Neural cell (in vitro differentiated cells): ENCODE results near the gene VEZF1. TPM values are rescaled to one million over a fixed set of nuclear protein-coding genes. Genes with fewer than 3 reads are reported as not detected.

Experiments
- H2AFZ ChIP-seq: fragments of 200-600, 300-800 bp; sonication (generic), shearing (Covaris generic); 2 replicates; pipeline ENCODE4 v1.6.0; 2014; ENCODE audit warnings: low read depth, mild to moderate bottlenecking, antibody characterized with exemption, low read length, moderate library complexity
- H3F3A ChIP-seq: fragments of 200-600 bp; shearing (Covaris generic); 2 replicates; pipeline ENCODE4 v1.6.1; 2016; ENCODE audit warnings: mild to moderate bottlenecking, moderate library complexity, mixed read lengths, antibody characterized with exemption, low read length; ENCODE audit not compliant: insufficient read depth, poor library complexity, severe bottlenecking
- H3K27ac ChIP-seq: fragments of 200-600, 300-800 bp; sonication (generic), shearing (Covaris generic); 2 replicates; pipeline ENCODE4 v1.5.1; 2014; ENCODE audit warnings: mild to moderate bottlenecking, low read length, moderate library complexity
- H3K27me3 ChIP-seq: fragments of 300-800, 200-600 bp; sonication (generic), shearing (Covaris generic); 2 replicates; pipeline ENCODE4 v1.6.0; 2014; ENCODE audit warnings: mild to moderate bottlenecking, low read depth, low read length, moderate library complexity; ENCODE audit not compliant: insufficient read depth
- H3K36me3 ChIP-seq: fragments of 300-800, 200-600 bp; sonication (generic), shearing (Covaris generic); 2 replicates; pipeline ENCODE4 v1.5.1; 2014; ENCODE audit warnings: mild to moderate bottlenecking, antibody characterized with exemption, low read length, moderate library complexity; ENCODE audit not compliant: insufficient read depth
- H3K4me2 ChIP-seq: fragments of 300-800, 200-600 bp; sonication (generic), shearing (Covaris generic); 2 replicates; pipeline ENCODE4 v1.6.0; 2014; ENCODE audit warnings: mild to moderate bottlenecking, low read length
- H3K4me3 ChIP-seq: fragments of 300-800, 200-600 bp; sonication (generic), shearing (Covaris generic); 2 replicates; pipeline ENCODE4 v1.5.1; 2014; ENCODE audit warnings: mild to moderate bottlenecking, low read length, moderate library complexity
- H3K79me2 ChIP-seq: fragments of 200-600 bp; shearing (Covaris generic); replicated peaks from 2 replicates; pipeline ENCODE4 v1.6.0; 2014; ENCODE audit warnings: mild to moderate bottlenecking, low read length, moderate library complexity; ENCODE audit not compliant: insufficient read depth
- H3K9ac ChIP-seq: fragments of 300-800, 200-600 bp; sonication (generic), shearing (Covaris generic); 2 replicates; pipeline ENCODE4 v1.6.1; 2016; ENCODE audit warnings: mild to moderate bottlenecking, low read length, mixed read lengths
- H3K9me2 ChIP-seq: fragments of 200-600 bp; shearing (Covaris generic); 2 replicates; pipeline ENCODE4 v1.6.1; 2016; ENCODE audit warnings: mild to moderate bottlenecking, low read length, mixed read lengths; ENCODE audit not compliant: insufficient read depth
- H3K9me3 ChIP-seq: fragments of 200-600, 300-800 bp; sonication (generic), shearing (Covaris generic); 2 replicates; pipeline ENCODE4 v1.6.1; 2016; ENCODE audit warnings: mild to moderate bottlenecking, mixed run types, low read length, moderate library complexity, mixed read lengths
- H4K20me1 ChIP-seq: fragments of 200-600 bp; shearing (Covaris generic); 2 replicates; pipeline ENCODE4 v1.6.1; 2016; ENCODE audit warnings: mild to moderate bottlenecking, mixed run types; ENCODE audit not compliant: insufficient read depth
- CTCF ChIP-seq: fragments of 450-650 bp; IDR thresholded peaks from 2 replicates; pipeline ENCODE4 v1.5.1; 2014; ENCODE audit warnings: antibody characterized with exemption, mild to moderate bottlenecking, moderate library complexity; ENCODE audit not compliant: poor library complexity, severe bottlenecking
- EP300 ChIP-seq: fragments of 450-650 bp; conservative IDR thresholded peaks from 2 replicates; pipeline ENCODE4 v1.6.1; 2014; ENCODE audit warnings: antibody characterized with exemption, mild to moderate bottlenecking, moderate library complexity; ENCODE audit not compliant: poor library complexity, severe bottlenecking
- EZH2 ChIP-seq: fragments of 200-600, 300-800 bp; shearing (Covaris generic), sonication (generic); IDR thresholded peaks from 2 replicates; pipeline ENCODE4 v1.6.1; 2014; ENCODE audit warnings: antibody characterized with exemption, low read length, borderline replicate concordance, mild to moderate bottlenecking; ENCODE audit not compliant: insufficient read depth, poor library complexity, severe bottlenecking
- MXI1 ChIP-seq: fragments of 450-650 bp; conservative IDR thresholded peaks from 2 replicates; pipeline ENCODE4 v1.6.1; 2014; ENCODE audit warnings: antibody characterized with exemption, mild to moderate bottlenecking; ENCODE audit not compliant: poor library complexity, severe bottlenecking
- POLR2AphosphoS5 ChIP-seq: IDR thresholded peaks from 2 replicates; pipeline ENCODE4 v1.6.1; 2012
- RAD21 ChIP-seq: fragments of 450-650 bp; conservative IDR thresholded peaks from 2 replicates; pipeline ENCODE4 v1.6.1; 2014; ENCODE audit warnings: antibody characterized with exemption, mild to moderate bottlenecking, moderate library complexity
- REST ChIP-seq: IDR thresholded peaks from 2 replicates; pipeline ENCODE4 v1.6.1; 2012; ENCODE audit warnings: borderline replicate concordance
- SMC3 ChIP-seq: fragments of 450-650 bp; conservative IDR thresholded peaks from 2 replicates; pipeline ENCODE4 v1.6.1; 2014; ENCODE audit warnings: antibody characterized with exemption, mild to moderate bottlenecking, moderate library complexity; ENCODE audit not compliant: poor library complexity
- TAF1 ChIP-seq: IDR thresholded peaks from 2 replicates; pipeline ENCODE4 v1.6.1; 2012; ENCODE audit warnings: low read depth
- polyA plus RNA-seq: library from polyadenylated mRNA; depleted of rRNA; stranded (reverse); fragments of >200 nt; gene quantifications from 2 replicates; pipeline ENCODE4 v1.2.3, GENCODE V29; 2014

The VEZF1 gene
- polyA plus RNA-seq, 1 donor from 2014 or later, result 64.6 TPM

GRCh38 chr17:57990037-57990436 lies 2.0 kb upstream of the VEZF1 start:
- Histone ChIP-seq H3K9me2 (no peaks in the 10 kb centered on the region), H3K79me2 (peaks cover 24% of the 10 kb centered on the region), H3K36me3 (no peaks in the 10 kb centered on the region), H2AFZ (no peak overlapping the region), H3K27ac (no peak overlapping the region), H3K9ac (no peak overlapping the region), H3K4me2 (no peak overlapping the region), H3F3A (peaks cover 5% of the 10 kb centered on the region), H3K4me3 (no peak overlapping the region), H4K20me1 (peaks cover 7% of the 10 kb centered on the region), H3K9me3 (no peaks in the 10 kb centered on the region), H3K27me3 (no peaks in the 10 kb centered on the region)
- TF ChIP-seq RAD21, result no peak
- no peak for TF ChIP-seq REST
- TF ChIP-seq EZH2, result no peak
- no peak for TF ChIP-seq TAF1
- TF ChIP-seq SMC3, result no peak
- TF ChIP-seq CTCF, result no peak
- TF ChIP-seq POLR2AphosphoS5, result no peak
- TF ChIP-seq MXI1, result no peak
- TF ChIP-seq EP300, result no peak

- Histone ChIP-seq H3K27me3 (no peaks in the 10 kb centered on the region), H2AFZ (peak overlapping the region; percentile 35), H3F3A (peaks cover 5% of the 10 kb centered on the region), H4K20me1 (peaks cover 13% of the 10 kb centered on the region), H3K9ac (peak overlapping the region; percentile 95), H3K79me2 (peaks cover 39% of the 10 kb centered on the region), H3K9me2 (no peaks in the 10 kb centered on the region), H3K9me3 (no peaks in the 10 kb centered on the region), H3K36me3 (no peaks in the 10 kb centered on the region), H3K27ac (peak overlapping the region; percentile 91), H3K4me3 (peak overlapping the region; percentile 91), H3K4me2 (peak overlapping the region; percentile 93)
- TF ChIP-seq EZH2, result no peak
- TF ChIP-seq SMC3, result peak; percentile 32
- no peak for TF ChIP-seq TAF1
Observed at GRCh38 chr17:57988301-57989250, 522 bp upstream of the VEZF1 start.
